HG02588 (cell line): Measurements from ENCODE around the gene PI4KA.

ENCODE experiments used
- ATAC-seq: cut with Tn5 transposase; IDR thresholded peaks from one replicate; pipeline ENCODE4 v1.9.1; 2021; ENCODE audit warnings: mild to moderate bottlenecking, moderate library complexity; ENCODE audit not compliant: unreplicated experiment

Gene PI4KA

DNA sequence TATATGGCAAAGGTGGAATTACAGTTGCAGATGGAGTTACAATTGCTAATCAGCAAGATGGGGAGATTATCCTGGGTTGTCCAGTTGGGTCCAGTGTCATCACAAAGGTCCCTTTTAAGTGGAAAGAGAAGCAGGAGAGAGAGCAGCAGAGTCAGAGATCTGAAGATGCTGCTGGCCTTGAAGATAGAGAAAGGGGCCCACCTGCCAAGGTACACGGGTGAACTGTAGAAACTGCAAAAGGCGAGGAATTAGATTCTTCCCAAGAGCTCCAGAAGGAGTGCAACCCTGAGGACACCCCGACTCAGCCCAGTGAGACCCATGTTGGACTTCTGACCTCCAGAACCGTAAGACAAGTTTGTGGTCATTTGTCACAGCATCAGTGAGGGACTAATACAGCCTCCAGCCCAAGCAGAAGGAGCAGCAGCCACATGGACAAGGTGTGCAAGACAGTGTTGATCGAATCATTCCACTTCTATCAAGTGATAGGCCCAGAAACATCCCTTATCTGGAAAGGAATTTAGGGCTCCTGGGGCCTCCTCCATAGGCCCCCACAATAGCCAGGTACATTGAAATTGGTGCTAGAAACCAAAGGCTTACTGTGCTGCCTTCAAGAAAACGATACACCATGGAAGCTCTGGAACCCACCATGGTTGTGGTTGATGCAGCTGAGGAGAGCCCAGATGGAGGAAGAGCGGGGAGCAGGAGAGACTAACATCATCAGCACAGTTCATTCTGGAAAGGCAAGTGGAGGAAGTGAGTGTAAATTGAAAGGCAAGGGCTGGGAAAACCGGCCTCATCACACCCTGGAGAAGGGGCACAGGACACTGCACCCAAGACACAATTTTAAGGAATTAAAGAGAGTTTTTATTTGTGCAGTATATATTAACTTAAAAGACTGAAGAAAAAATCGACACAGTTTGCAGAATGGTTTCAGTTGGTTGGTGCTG lies 23.5 kb upstream of the PI4KA start:
- no peak for ATAC-seq

DNA sequence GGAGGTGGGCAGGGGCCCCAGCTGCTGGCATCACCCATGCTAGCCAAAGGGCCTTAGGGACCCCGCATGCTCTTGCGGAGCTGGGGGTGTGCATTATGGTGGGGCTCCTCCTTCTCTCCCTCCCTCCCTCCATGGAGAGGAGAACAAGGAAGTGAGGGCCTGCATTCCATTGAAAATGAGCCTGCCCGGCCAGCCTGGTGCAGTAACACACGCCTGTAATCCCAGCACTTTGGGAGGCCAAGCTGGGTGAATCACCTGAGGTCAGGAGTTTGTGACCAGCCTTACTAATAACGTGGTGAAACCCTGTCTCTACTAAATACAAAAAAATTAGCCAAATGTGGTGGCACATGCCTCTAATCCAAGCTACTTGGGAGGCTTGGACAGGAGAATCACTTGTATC lies 22.6 kb upstream of the PI4KA start:
- no peak for ATAC-seq

DNA sequence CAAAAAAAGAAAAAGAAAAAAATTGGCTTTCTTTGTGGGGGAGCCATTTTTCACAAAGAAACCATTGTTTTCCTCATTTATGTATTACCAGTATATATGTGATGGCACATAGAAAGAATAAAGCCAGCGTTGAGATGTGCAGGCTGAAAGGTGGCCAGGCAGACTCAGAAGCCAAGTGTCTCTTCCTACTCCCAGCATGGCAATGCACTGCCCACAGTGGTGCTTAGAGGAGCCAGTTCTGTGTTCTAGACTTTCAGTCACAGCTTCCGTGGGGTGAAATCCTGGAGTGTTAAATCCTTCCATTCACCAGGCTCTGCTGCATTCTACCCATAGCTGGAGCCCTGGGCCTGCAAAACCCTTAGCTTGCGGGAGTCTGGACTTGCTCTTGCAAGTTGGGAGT lies 19.1 kb upstream of the PI4KA start:
- ATAC-seq, result no peak

DNA sequence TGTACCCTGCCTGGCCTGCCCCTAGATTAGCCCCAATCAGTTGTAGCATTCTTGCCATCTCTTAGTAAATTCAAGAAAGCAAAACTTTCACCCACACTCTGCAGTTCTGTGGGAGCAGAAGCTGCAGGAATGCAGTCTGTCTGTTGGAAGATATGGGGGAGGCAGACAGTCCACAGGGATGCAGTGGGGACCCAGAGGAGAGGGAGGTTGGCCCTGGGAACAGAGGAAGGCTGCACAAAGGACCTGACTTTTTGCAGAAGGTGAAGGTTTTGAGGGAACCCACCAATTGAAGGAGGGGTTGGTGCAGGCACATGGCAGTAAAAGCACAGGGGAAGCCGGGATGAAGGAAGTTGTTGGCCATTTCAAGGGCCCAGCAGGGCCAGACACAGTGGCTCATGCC lies 16.7 kb upstream of the PI4KA start:
- no peak for ATAC-seq

DNA sequence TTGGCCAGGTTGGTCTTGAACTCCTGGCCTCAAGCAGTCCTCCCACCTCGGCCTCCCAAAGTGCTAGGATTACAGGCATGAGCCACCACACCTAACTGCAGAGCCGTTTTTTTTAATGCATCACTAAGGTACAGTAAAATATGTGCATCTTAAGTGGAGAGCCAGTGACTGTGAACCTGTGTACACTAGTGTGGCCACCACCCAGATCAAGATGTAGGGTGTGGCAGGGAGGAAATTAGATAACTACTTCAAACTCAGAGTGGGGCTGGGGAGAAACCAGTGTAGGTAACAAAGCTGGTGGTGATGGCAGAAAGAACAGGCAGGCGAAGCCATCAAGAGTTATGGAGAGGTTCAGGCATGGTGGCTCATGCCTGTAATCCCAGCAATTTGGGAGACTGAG lies 14.6 kb upstream of the PI4KA start:
- ATAC-seq, result no peak

DNA sequence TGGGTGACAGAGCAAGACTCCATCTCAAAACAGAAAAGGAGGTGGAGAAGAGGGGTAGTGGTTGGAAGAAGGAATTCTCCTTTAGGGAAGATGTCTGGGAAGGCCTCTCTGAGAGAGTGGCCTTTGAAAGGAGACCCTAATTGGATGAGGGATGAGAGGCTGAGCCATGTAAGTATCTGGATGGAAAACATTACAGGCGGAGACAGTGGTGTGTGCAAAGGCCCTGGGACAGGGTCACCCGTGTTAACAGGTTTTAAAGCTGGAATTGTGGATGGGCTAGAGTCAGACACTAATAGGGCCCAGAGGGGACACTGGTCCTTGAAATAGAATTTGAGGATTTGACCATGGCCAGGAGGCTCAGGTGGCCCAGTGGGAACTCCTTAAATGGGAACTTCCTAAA lies 10.6 kb upstream of the PI4KA start:
- no peak for ATAC-seq

DNA sequence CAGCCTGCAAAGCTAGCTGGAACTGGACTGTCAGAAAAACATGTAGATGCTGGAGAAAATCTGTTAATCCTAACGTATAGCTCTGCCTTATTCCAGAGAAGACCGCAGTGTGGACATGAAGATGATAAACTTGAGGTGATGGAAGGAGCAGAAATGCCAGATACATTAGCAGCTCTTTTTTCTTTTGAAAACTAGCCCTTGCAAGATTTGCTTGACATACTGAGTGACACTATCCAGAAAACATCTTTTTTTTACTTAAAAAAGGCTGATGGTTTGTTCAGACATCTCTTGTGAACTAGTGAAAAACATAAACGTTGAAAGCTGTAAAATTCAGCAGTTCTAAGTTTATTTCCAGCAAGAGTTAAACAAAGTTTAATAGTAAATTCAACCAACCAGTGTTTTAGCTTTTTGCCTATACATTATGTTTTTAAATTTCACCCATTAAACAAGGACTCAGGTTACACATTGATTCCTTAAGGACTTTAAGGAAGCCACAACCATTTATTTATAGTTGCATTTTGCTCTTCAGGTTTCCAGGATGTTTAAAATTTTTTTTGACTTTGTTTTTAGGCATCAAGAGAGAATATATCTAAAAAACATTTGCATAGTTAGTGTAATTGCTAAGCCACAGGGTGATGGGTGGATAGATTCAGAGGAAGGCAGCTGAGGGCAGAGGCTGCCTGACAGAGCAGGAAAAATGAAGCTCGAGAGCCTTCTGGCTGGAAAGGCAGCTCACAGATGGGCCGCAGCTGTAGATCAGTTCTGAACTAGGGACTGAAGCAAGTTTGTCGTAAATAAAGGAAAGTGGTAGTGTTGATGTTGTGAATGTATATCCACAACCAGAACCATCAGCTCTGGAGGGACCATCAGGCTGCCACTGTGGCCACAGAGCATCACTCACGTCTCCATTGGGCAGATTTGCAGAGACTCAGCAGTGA lies 9.7 kb upstream of the PI4KA start:
- ATAC-seq, result no peak

DNA sequence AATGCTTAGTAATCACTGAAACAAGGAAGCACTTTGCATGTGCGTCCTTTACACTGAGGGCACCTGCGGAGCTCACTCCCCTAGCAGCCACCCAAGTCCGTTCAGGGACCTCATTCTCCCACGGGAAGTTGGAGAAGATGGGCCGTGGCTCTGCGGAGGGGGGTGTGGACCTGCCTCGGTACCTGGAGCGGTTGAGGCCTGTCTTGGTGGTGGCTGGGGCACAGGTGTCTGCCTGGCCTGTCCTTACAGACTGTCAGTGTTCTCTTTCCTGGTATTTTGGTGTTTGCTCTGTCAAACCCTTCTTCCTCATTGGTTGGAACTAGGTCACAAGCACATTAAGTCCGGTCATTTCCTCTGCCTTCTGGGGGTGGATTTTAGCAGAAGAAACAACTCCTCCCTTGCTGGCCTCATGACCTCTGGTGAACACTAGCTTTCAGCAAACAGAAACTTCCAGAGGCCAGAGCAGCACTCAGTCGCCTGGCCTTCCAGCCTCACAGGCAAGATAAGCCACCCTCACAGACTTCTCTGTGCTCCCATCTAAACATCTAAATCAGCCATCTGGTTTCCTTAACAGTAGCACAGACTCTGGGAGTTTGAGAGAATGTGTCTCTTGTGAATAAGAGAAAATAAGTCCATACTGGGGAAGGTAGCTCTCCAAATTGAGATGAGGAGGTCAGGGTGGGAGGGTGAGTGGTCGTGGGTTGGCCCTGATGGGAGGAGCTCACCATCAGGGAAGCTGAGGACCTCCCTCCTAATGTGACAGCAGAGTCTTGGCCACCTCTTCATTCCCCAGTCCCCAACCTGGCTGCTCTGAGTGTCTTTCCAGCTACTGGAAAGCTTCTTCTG lies 8.8 kb upstream of the PI4KA start:
- no peak for ATAC-seq

DNA sequence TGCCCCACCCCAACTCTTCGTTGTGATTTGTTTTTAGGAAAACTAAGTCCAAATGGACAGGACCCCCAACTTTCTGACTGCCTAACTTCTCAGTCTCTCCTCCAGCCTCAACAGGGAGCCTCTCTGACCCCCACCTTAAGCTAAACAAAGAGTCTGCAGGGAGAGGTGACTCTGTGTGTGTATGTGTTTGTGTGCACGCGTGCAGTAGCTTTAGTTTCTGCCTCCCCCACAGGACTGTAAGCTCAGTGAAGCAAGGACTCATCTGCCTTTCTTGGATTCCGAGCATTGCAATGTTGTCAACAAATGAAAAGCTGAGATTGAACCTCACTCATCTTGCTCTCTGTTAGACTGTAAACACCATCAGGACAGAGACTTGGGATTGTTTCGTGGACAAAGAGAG lies 8.1 kb upstream of the PI4KA start:
- no peak for ATAC-seq

DNA sequence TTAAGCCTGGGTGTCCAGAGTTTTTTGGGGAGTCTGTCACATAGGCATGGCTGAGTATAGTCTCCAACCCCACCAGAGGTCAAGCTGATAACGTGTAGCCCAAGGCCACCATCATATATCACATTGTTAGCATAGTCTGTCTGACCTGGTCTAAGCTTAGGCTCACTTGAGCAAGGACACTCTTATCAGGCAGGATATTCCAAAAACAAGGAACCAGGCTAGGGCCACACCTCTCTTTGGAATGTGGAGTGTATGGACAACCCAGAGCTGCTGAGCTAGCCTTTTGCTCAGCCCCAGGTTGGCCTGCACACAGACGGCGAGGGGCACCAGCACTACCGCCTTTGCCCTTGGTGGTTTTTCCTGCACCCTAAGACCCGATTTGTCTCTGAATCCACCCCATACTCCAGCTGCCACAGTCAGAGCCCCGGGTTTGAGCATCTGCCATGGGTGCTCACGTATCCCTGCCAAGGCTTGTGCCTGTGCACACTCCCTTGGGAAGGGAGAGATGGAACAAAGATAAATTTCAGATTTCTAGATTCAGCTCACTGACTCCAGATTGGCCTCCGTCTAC lies 7.3 kb upstream of the PI4KA start:
- ATAC-seq, result no peak

DNA sequence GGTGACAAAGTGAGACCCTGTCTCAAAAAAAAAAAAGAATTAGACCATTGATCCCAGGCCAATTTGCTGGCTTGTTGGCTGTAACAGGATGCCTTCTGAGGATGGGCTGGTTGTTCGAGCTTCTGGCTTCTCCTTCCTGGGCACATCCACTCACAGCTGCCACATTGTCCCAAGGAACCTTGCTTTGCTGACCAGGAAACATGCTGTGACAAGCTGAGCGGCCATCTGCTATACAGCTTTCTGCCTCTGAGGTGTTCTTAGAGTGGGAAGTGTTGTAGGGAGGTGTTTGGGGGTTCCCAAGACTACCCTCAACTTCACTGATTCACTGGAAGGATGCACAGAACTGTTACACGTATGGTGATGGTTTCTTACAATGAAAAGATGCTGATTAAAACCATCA lies 6.7 kb upstream of the PI4KA start:
- ATAC-seq, result no peak

DNA sequence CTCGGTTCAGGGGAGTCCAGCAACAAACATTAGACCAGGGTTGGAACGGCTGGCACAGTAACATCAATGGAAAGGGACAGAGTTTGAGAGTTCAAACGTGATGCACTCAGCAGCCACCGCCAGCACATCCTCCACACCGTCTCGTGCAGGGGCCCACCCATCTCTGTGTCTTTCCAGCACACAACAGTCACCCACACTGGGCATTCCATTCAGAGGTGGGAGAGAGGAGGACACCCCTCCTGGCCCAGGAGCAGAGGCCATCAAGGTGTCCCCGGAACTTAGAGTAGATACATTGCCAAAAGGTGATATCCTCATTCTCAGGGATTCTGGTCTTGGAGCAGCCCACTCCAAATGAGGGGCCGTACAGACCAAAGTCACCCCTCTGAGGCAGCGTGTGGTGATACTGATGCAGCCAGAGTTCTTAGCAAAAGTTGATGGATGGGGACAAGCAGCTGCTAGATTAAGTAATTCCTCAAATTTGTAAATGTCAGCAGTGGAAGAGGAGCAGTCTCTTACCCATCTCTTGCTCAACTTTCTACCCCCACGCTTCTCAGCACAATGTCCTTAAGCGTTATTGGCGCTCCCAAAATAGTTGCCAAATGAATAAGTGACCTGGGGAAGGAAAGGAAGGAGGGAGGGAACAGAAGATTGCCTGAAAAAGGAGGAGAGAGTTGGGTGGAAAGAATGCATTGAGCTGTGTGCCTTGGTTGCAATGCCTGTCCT lies 5.7 kb upstream of the PI4KA start:
- ATAC-seq, result no peak

DNA sequence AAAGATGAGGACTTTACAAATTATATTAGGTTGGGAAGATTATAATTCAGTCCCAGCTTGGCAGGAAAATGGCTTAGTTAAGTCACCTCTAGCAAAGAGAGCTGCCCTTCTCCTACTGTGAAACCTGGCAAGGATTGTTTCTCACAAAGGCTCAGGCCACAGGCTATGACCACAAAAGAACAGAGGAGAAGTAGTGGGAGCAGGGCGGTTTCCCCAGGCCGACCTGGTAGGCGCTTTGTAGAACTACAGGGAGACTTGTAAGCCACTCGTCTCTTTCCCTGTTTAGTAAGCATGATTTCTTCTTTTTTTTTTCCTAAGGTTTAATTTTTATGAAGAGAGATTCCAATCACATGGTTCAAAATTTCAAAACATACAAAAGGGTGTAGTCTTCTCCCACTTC lies 4.8 kb upstream of the PI4KA start:
- no peak for ATAC-seq

DNA sequence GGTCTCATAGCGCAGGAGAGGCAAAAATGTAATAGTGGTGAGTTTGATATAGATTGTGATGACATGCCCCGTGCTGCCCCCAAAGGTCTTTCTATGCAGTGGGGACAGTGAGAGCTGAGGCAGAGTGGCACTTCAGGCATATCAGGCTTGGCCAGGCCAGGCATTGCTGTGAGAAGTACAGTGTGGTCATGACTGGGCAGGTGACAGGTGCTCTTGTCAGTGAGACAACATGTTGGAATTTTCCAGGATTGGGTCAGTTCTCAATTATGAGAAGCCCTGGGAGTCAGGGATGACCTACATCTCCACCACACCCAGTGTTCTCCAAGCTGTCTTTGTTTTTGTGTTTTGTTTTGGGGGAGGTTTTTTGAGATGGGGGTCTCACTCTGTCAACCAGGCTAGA lies 3.9 kb upstream of the PI4KA start:
- no peak for ATAC-seq

DNA sequence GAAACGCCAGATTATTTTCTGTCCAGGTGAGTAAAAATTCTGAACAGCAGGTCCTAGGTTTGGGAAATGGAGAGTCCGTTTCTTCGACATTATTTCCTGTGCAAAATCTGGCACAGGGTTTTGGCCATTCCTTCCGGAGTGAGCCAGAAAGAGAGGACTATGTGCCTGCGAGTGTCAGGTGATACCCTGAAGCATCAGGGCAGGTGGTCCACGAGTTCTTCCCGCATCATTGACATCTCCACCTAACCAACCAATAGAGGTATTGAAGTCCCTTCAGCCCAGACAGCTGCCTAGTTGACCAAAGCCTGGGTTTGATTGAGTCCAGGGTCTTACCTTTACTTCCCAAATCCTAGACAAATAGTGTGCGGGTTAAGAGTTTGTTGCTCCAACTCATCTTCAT lies 1.0 kb upstream of the PI4KA start:
- no peak for ATAC-seq

DNA sequence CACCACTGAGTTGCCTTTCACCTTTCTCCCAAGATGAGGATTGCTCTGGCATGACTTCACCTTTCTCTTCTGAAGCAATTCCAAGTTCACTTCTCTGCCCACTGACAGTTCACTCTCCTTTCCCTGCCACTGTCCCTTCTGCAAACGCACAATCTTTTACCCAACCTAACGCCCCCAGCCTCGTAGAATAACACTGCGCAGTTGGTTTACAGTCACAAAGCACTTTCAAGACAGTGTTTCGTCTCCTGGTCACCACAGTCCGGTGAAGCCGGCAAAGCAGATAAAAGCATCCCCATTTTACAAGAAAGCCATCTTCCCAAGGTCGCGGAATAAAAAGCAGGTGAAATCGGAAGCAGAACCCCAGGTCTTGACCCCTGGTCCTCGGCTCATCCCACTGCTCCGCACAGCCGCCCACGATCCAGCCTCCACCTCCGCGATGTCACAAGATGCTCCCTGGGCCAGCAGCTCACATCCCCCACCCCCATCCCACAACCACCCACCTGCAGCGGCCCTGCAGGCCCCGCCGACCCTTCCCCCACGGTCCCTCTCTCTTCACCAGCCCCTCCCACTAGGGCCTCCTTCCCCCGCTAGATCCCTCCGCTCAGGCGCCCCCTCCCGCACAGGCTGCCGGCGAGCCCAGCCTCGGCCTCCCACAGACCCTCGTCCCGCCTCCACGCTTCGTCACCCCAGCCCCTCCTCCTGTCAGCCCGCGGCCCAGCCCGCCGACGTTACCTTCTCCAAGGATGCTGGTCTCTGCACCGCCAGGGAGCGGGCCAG lies 585 bp downstream of the PI4KA start:
- ATAC-seq, result peak; percentile 45

DNA sequence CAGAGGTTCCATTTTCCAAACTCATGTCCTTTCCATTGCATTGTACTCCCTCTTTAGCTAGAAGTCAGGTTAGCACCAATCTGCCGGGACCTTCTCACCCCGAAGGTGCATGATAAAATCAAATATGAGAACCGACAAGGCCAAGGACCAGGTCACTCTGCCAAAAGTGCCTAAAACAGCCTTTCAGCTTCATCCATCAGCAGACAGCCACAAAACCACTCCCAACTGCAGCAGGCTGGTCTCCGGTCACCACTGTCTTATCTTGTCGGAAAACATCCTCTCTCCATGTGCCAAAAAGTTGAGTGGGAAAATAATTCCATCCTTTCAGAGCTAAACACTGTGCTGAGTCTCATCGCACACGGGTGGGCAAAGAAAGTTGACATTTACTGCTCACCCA lies 1.4 kb downstream of the PI4KA start:
- no peak for ATAC-seq

DNA sequence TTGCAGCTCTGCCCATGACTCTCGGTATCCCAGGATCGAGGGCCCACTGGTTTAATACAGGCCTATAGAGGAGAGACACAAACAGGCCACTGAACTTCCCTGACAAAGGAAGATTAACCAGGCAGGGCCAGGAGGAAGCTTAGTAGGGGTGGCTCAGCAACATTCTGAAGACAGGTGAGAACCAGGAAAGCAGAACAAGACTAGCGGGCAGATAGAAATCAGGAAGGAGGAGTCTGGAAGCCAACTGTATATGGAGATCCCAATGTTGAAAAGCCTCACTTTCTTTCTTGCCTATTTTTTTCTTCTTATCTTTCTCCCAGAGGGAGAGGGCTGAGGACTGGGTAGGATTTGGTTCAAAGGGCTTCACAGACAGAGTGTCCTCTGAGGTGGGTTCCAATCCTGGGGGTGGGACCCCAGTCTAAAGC lies 5.4 kb downstream of the PI4KA start:
- ATAC-seq, result no peak

DNA sequence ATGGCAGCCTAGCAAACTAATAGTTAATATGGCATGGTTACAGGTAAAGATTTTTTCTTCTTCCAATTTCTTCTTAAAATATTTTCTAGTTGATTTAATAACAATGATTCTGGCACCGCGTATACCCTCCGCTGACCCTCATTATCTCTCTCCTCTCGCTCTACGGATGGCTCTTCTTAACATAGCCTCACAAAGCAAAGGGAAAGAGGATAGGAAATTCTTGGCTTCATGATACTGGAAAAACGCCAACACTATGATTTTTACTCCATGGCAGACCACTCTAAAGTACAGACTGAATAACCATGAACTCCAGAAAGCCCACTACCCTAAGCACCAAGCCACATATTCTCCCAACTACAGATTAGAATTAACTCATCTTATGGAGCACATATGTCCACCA lies 6.1 kb downstream of the PI4KA start:
- no peak for ATAC-seq
